ENCODE data around the gene TUBGCP4.
"Not testable (repeated sequence)": the region's sequence is repeated elsewhere in the genome, so short reads cannot be mapped to it uniquely, and the experiment has no call there.

The TUBGCP4 gene

GRCh38 chr15:43370975-43371974 lies at the start of gene TUBGCP4, which contains the start of gene ZSCAN29:
Gene TUBGCP4, plus strand, starts transcription at chr15:43371101. Its CDS starts 254 bp downstream, at chr15:43371355.
Gene ZSCAN29, minus strand, starts transcription at chr15:43371043. Its CDS starts 1,130 bp downstream, at chr15:43369913.
- peak; percentile 82 to 88 for ATAC-seq

DNA sequence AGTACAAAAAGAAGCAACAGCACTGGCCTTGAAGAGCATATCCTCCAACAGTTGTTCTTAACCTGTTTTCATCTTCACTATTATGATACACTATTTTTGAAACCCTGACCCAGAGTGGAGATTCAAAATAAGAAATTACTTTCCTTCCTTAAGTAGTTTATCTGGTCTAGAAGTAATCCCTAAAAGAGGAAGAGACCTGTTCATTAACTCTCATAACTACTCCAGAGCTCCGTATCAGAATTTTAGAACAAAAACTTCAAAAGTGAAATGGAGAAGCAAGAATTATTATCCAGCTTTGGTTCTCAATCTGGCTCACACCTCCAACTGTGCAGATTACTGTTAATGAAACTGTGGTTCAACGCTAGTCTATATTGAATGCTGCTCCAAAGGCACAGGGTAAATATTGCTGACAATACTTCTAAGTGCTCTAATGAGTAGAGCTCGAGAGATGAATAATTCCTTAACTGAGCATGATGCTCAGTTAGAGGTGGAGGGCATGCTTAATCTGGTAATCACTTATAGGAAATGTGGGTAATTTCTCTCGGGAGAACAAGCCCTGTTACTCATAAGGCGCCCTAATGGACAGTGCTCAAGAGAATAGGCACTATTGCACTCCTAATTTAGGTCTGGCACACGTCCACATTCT lies 45.7 kb upstream of the TUBGCP4 start:
- ATAC-seq: no peak

DNA sequence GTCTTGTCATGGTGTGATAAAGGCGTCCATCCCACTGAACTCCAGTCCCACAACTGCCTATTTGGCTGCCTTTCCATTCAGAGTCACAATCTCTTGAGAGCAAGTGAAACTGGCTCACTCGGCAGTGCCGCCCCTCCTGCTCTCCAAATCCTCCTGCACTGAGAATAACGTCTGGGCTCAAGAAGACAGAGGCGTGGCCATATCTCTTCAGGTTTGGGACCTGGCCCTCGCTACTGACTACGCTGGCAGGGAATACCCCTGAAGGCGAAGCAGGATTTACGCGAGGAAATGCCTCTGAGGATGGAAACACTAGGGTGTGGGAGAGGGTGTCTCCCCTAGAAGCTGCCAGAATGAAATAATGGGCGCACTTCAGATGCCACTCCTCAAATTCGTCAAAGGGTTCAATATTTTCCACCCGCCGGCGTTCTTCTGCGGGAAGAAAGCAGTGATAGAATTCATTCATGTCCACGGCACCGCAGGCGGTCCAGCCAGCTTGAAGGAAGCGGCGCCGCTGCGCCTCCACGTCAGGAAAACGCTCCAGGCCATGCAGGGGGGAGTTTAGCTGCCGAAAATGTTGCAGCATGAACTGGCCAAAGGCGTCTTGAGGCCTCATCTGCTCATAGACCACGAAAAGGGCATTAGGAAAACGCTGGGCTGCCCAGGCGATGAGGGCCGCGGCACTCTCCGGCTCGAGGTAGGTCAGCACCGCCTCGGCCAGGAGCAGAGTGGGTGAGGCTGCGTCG lies 41.5 kb upstream of the TUBGCP4 start:
- ATAC-seq: no peak

- ATAC-seq: peak; percentile 92 to 94
Observed at GRCh38 chr15:43329960-43330779, 40.7 kb upstream of the TUBGCP4 start, which contains the start of gene LCMT2. Gene LCMT2, minus strand, starts transcription at chr15:43330573. Its CDS starts 84 bp downstream, at chr15:43330489.

GRCh38 chr15:43330780-43331087 lies 40.2 kb upstream of the TUBGCP4 start:
- ATAC-seq: peak; percentile 2 to 16

DNA sequence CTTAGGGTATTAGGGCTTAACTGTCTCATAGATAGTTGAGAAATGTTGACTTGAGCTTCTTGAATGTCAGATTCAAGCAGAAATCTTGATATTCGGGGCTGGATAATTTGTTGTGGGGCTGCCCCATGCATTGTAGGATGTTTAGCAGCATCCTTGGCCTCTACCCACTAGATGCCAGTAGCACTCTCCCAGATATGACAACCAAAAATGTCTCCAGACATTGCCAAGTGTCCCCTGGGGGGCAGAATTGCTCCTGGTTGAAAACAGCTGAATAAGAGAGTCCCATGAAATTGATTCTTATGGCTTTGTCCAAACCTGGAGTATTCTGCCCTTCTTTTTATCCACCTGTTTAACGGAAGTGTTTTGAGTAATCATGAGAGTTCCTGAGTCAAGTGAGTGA lies 24.6 kb upstream of the TUBGCP4 start:
- ATAC-seq: no peak

GRCh38 chr15:43347114-43347513 lies 23.8 kb upstream of the TUBGCP4 start:
- no peak for ATAC-seq

DNA sequence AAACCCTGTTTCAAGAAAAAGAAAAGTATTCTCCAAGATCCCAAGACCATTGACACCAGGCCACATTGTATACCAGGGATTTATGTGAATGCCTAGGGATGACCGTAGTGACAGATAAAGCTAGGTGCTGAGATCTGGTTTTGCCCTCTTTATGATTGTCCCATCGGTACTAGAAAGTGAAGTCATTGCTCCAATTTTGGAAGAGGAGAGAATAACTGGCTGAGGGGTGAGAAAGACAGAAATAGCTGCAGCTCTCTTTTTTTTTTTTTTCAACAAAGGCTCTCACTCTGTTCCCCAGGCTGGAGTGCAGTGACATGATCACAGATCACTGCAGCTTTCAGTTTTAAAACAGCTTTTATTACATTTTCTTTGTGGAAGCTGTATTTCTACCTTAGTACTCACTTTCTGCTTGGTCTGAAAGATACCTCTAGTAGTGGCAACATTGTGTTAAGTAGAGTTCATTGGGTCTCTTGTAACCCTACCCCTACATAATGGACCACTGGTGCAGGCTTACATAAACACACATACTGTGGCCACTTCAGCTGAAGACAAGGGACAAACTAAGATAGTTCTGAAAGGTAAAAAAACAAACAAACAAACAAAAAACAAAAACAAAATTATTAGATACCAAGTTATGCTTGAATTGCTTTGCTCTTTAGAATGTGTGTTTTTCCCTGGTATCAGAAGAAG lies 18.1 kb upstream of the TUBGCP4 start:
- ATAC-seq: no peak

DNA sequence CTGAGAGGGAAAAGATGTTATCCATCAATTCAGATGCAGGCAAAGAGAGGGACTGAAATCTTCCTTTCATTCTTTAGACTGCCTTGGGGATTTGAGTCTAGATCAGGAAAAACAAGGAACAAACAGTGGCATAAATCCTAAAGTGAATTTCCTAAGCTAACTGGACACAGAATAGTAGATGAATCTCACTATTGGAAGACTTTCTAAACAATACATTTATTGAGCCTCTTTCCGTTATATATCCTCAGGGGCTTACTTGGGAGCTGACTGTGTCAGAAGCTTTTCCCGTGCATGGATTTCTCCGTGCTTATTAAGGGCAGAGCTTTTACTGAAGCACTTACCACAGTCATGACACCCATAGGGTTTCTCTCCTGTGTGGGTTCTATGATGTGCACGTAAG lies 10.1 kb upstream of the TUBGCP4 start:
- no peak for ATAC-seq

DNA sequence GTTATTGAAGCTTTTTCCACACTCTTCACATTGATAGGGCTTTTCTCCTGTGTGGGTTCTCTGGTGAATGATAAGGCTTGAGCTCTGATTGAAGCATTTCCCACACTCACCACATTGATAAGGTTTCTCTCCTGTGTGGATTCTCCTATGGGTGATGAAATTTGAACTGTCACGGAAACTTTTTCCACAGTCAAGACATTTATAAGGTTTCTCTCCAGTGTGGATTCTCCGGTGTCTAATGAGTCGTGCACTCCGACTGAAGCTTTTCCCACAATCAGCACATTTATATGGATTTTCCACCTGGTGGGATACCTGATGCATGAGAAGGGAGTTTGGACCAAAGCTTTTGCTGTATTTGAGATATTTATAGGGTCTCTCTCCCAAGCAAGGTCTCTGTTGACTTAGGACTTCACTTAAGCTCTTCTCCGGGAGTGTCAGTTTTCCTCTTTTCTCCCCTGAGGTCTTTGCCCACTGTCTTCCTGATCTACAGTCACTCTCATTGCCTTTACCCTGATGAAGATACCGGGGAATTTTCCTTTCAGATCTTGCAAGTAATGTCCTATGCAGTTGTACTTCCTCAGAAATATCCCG lies 9.5 kb upstream of the TUBGCP4 start:
- no peak for ATAC-seq

DNA sequence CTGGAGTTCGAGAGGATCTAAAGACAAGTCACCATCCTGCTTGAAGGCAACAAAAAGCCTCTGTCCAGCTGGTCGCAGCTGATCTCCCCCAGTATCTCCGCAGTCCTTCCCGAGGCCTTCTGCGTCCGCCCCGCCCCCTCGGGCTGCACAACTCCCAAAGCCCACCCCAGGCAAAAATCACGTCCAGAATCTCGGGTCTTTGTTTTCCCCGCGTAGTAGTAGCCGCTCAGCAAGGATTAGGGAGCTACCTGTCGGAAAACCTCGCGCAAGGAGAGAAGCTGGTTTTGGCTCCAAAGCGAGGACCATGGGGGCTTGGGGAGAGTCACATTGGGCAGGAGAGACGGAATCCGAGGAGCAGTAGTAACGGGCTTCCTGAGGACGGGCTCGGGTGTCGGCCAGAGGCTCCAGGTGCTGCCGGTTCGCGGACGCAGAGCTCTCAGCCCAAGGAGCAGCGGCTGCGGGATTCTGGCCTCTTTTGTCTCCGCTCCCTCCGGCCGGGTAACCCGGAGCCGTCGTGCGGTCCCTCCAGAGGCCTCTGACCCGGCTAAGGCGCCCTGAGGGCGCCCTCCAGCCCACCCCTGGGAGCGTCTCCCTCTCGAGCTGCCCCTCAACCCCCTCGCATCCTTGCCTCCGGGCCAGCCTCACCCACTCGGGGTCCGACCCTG lies 459 bp upstream of the TUBGCP4 start:
- peak; percentile 39 to 54 for ATAC-seq

GRCh38 chr15:43376017-43376705 lies 5.3 kb downstream of the TUBGCP4 start:
- peak; percentile 47 to 64 for ATAC-seq

GRCh38 chr15:43378601-43379000 lies 7.7 kb downstream of the TUBGCP4 start:
- no peak for ATAC-seq

DNA sequence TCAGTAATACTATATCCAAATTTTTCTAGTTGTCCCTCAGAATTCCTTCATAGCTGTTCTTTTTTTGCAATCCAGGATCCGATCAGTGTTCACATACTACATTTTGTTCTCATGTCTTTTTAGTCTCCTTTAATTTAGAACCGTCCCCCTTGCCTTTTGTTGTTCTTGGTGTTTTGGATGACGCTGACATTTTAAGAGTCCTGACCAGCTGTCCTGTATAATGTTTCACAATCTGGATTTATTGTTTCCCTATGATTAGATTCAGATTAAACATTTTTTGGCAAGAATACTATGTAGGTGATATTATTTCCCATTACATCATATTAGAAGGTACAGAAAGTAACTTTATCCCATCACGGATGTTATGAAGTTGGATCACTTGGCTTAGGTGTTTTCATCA lies 11.4 kb downstream of the TUBGCP4 start:
- no peak for ATAC-seq

DNA sequence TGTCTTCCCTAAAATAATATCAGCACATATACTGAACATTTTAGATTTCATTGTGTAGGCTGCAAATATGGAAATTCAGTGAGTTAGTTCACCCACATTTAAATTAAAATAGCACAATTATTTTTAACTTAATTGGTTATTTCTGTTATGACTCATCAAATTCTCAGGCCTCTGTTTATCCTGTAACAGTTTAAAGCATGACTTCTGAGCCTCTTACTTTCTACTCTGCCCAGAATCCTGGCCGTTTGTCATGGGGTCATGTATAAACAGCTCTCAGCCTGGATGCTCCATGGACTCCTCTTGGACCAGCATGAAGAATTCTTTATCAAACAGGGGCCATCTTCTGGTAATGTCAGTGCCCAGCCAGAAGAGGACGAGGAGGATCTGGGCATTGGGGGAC lies 12.2 kb downstream of the TUBGCP4 start:
- ATAC-seq: no peak

DNA sequence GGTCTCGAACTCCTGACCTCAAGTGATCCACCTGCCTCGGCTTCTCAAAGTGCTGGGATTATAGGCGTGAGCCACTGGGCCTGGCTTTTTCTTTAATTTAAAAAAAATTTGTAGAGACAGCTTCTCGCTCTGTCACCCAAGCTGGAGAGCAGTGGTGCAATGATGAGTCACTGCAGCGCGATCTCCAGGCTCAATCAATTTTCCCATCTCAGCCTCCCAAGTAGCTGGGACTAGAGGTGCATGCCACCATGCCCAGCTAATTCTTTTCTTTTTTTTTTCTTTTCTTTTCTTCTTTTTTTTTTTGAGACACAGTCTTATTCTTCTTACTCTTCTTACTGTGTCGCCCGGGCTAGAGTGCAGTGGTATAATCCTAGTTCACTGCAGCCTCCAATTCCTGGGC lies 19.8 kb downstream of the TUBGCP4 start:
- ATAC-seq: no peak

DNA sequence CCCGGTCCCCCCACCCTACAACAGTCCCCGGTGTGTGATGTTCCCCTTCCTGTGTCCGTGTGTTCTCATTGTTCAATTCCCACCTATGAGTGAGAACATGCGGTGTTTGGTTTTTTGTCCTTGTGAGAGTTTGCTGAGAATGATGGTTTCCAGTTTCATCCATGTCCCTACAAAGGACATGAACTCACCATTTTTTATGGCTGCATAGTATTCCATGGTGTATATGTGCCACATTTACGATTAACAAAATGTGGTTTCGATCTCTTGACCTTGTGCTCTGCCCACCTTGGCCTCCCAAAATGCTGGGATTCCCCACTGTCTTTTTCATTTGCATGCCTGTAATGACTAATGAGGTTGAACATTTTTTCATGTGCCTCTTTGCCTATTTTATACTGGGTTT lies 22.7 kb downstream of the TUBGCP4 start:
- not testable (repeated sequence) for ATAC-seq

DNA sequence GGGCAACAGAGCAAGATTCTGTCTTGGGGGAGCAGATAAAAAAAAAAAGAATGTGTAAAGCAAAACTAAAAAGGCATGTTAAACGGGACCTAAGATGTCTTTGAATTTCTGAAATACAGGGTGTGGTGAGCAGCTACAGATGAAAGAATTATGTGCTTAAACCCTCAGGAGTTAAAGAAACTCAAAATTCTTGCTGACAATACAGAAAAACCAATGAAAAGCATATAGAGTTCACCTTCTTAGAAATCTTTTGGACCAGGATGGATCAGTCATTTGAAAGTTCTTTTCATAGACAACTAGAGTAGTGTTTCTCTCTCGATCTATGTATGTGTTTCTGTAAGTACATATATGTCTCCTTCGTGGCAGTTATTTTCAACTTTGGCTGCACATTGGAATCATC lies 31.4 kb downstream of the TUBGCP4 start:
- no peak for ATAC-seq

GRCh38 chr15:43403616-43404015 lies 32.7 kb downstream of the TUBGCP4 start:
- ATAC-seq: no peak

DNA sequence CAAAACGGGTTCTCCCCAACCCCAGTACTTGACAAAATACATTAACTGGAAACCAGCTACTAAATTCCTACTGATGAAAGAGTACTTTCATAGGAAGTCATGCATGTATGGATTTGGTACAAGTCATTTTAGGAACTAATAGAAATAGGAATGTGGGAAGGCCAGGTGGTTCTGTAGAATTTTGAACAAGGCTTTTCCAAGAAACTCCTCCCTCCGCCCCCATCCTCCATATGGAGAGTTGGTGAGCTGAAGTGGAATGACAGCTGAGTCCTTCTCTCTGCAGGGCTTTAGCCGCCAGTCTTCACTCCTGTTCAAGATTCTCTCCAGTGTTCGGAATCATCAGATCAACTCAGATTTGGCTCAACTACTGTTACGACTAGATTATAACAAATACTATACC lies 33.2 kb downstream of the TUBGCP4 start:
- no peak for ATAC-seq
